SK-N-SH (cell line): ENCODE measurements around the gene ITGAE.

Experiments
- EP300 ChIP-seq, 2 experiments: IDR thresholded peaks; 2 replicates each; pipeline versions ENCODE4 v1.4.0 to v1.6.1; 2012; ENCODE audit warnings: borderline replicate concordance in 1 of 2, low read depth in 1 of 2, low read length in 1 of 2
- EZH2phosphoT487 ChIP-seq: fragments of 200-600 bp; sonication (generic); IDR thresholded peaks from 2 replicates; pipeline ENCODE4 v1.6.1; 2017; ENCODE audit warnings: low read depth, mixed run types, mild to moderate bottlenecking, antibody characterized with exemption, moderate library complexity, borderline replicate concordance
- POLR2AphosphoS5 ChIP-seq: IDR thresholded peaks from 2 replicates; pipeline ENCODE4 v1.6.1; 2012; ENCODE audit warnings: low read depth, low read length
- RAD21 ChIP-seq: IDR thresholded peaks from 2 replicates; pipeline ENCODE4 v1.6.1; 2012; ENCODE audit warnings: mild to moderate bottlenecking, low read length
- RFX5 ChIP-seq: IDR thresholded peaks from 2 replicates; pipeline ENCODE4 v1.6.1; 2012; ENCODE audit warnings: mild to moderate bottlenecking, improper control_type of control experiment, low read length
- SMC3 ChIP-seq: IDR thresholded peaks from 2 replicates; pipeline ENCODE4 v1.6.1; 2012; ENCODE audit warnings: low read depth, low read length, improper control_type of control experiment
- TAF1 ChIP-seq: IDR thresholded peaks from 2 replicates; pipeline ENCODE4 v1.6.1; 2012; ENCODE audit warnings: low read depth, mild to moderate bottlenecking, low read length, moderate library complexity, borderline replicate concordance
- TEAD4 ChIP-seq: IDR thresholded peaks from 2 replicates; pipeline ENCODE4 v1.4.0; 2012; ENCODE audit warnings: mild to moderate bottlenecking, borderline replicate concordance; ENCODE audit not compliant: insufficient read depth
- TF ChIP-seq, protein P1 (sequence below): fragments of 200-600 bp; sonication (generic); IDR thresholded peaks from 2 replicates; pipeline ENCODE4 v1.6.1; 2017; ENCODE audit warnings: antibody characterized with exemption, mild to moderate bottlenecking, moderate library complexity
- TF ChIP-seq, protein P2 (sequence below): IDR thresholded peaks from 2 replicates; pipeline ENCODE4 v1.4.0; 2012; ENCODE audit warnings: low read depth

- TF ChIP-seq, protein P1, sequence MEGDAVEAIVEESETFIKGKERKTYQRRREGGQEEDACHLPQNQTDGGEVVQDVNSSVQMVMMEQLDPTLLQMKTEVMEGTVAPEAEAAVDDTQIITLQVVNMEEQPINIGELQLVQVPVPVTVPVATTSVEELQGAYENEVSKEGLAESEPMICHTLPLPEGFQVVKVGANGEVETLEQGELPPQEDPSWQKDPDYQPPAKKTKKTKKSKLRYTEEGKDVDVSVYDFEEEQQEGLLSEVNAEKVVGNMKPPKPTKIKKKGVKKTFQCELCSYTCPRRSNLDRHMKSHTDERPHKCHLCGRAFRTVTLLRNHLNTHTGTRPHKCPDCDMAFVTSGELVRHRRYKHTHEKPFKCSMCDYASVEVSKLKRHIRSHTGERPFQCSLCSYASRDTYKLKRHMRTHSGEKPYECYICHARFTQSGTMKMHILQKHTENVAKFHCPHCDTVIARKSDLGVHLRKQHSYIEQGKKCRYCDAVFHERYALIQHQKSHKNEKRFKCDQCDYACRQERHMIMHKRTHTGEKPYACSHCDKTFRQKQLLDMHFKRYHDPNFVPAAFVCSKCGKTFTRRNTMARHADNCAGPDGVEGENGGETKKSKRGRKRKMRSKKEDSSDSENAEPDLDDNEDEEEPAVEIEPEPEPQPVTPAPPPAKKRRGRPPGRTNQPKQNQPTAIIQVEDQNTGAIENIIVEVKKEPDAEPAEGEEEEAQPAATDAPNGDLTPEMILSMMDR = no peak
- TF ChIP-seq SMC3 = no peak
- TF ChIP-seq POLR2AphosphoS5 = no peak
- no peak for TF ChIP-seq RFX5
- TF ChIP-seq TAF1 = no peak
- TF ChIP-seq EP300 (IDR thresholded peaks at IDR 0.05; ENCODE audit: borderline replicate concordance in 1 of 2, low read depth in 1 of 2, low read length in 1 of 2) = no peak
- TF ChIP-seq EZH2phosphoT487 = no peak
- TF ChIP-seq, protein P2, sequence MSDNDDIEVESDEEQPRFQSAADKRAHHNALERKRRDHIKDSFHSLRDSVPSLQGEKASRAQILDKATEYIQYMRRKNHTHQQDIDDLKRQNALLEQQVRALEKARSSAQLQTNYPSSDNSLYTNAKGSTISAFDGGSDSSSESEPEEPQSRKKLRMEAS = no peak
- TF ChIP-seq RAD21 = no peak
- TF ChIP-seq TEAD4 = no peak
Observed at GRCh38 chr17:3669085-3669347, 132.0 kb downstream of the ITGAE start.
